ACC112 (cell line): ENCODE measurements around the gene OR2AP1.

Experiments
- H2AFZ ChIP-seq: fragments of 200-600 bp; sonication (generic); one replicate; pipeline ENCODE4 v1.6.0; 2017; ENCODE audit warnings: antibody characterized with exemption, low read length; ENCODE audit not compliant: unreplicated experiment
- H3K27ac ChIP-seq: fragments of 200-600 bp; sonication (generic); 2 replicates; pipeline ENCODE4 v1.5.1; 2014; ENCODE audit warnings: low read depth, mild to moderate bottlenecking, antibody characterized with exemption, low read length, moderate library complexity
- H3K27me3 ChIP-seq: fragments of 200-600 bp; sonication (generic); 2 replicates; pipeline ENCODE4 v1.6.1; 2014; ENCODE audit warnings: mild to moderate bottlenecking, antibody characterized with exemption, low read length, moderate library complexity, mixed read lengths; ENCODE audit not compliant: insufficient read depth
- H3K36me3 ChIP-seq: fragments of 200-600 bp; sonication (generic); 2 replicates; pipeline ENCODE4 v1.6.1; 2016; ENCODE audit warnings: mild to moderate bottlenecking, antibody characterized with exemption, low read length, moderate library complexity, mixed read lengths; ENCODE audit not compliant: insufficient read depth
- H3K4me1 ChIP-seq: fragments of 200-600 bp; sonication (generic); one replicate; pipeline ENCODE4 v1.6.1; 2016; ENCODE audit warnings: low read length, mixed read lengths; ENCODE audit not compliant: insufficient read depth, unreplicated experiment, control insufficient read depth
- H3K4me3 ChIP-seq: fragments of 200-600 bp; sonication (generic); 2 replicates; pipeline ENCODE4 v1.5.1; 2014; ENCODE audit warnings: mild to moderate bottlenecking, low read depth, low read length
- H3K79me2 ChIP-seq: fragments of 200-600 bp; sonication (generic); one replicate; pipeline ENCODE4 v1.6.0; 2016; ENCODE audit warnings: low read length; ENCODE audit not compliant: control insufficient read depth, unreplicated experiment, insufficient read depth

Gene OR2AP1

DNA sequence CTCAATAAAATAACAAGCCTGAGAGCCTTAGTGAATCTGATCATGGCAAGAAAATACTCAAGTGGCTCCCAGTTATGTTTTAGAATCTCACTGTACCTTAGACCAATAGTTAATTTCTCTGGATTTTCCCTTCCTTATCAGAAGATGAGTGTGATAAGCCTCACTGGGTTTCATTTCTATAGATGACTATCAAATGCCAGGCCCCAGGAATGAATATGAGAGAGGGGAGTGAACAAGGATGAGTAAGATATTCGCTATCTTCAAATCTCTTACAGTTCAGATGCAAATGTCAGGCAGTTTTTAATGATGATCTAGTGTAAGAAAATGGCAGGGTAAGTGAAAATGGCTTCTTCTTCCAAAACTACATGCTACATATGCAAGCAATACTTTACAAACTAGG is 38.3 kb downstream of the OR2AP1 start:
- Histone ChIP-seq H3K27ac (no peak overlapping the region), H3K36me3 (no peaks in the 10 kb centered on the region), H2AFZ (no peak overlapping the region), H3K4me3 (no peak overlapping the region), H3K4me1 (no peaks in the 10 kb centered on the region), H3K27me3 (peaks cover 61% of the 10 kb centered on the region), H3K79me2 (no peaks in the 10 kb centered on the region)

DNA sequence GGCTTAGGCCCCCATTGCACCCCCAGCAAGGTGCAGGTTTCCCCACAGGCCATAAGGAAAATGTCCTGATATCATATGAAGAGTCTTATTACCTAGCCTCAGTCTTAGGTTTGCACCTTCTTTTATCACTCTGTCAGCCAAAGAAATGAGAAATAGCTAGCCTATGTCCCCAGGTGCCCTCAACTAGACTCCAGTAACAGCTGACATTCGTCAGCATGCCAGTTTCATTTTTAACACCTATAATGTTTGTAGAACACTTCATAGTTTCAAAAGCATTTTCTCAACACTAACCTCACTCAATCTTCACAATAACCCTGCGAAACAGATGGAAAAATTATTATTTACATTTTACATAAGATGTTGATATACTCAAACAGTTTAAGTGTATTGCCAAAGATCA is 40.4 kb downstream of the OR2AP1 start:
- Histone ChIP-seq H2AFZ (no peak overlapping the region), H3K79me2 (no peaks in the 10 kb centered on the region), H3K27ac (no peak overlapping the region), H3K4me3 (no peak overlapping the region), H3K27me3 (peaks cover 46% of the 10 kb centered on the region), H3K4me1 (no peaks in the 10 kb centered on the region), H3K36me3 (no peaks in the 10 kb centered on the region)

DNA sequence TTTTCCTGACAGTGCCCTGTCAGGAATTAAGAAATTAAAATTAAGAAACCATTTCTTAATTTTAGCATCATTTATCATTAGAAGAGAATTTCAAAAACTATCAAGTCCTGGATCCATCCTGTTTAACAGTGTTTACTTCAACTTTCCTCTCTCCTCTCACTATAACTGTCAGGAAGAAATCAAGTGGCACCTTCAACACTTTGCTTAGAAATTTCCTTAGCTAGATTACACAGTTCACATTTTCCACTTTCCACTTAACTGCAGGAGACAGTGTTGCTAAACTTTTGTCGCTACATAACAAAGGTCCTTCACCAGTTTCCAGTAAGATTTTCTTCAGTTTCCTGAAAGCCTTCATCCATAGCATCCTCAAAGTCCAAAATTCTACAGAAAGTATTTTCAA is 42.5 kb downstream of the OR2AP1 start:
- H2AFZ ChIP-seq, result no peak overlapping the region
- no peak overlapping the region for H3K27ac ChIP-seq
- H3K27me3 ChIP-seq, result peaks cover 39% of the 10 kb centered on the region
- no peaks in the 10 kb centered on the region for H3K79me2 ChIP-seq
- no peak overlapping the region for H3K4me3 ChIP-seq
- H3K36me3 ChIP-seq, result no peaks in the 10 kb centered on the region
- H3K4me1 ChIP-seq, result no peaks in the 10 kb centered on the region

DNA sequence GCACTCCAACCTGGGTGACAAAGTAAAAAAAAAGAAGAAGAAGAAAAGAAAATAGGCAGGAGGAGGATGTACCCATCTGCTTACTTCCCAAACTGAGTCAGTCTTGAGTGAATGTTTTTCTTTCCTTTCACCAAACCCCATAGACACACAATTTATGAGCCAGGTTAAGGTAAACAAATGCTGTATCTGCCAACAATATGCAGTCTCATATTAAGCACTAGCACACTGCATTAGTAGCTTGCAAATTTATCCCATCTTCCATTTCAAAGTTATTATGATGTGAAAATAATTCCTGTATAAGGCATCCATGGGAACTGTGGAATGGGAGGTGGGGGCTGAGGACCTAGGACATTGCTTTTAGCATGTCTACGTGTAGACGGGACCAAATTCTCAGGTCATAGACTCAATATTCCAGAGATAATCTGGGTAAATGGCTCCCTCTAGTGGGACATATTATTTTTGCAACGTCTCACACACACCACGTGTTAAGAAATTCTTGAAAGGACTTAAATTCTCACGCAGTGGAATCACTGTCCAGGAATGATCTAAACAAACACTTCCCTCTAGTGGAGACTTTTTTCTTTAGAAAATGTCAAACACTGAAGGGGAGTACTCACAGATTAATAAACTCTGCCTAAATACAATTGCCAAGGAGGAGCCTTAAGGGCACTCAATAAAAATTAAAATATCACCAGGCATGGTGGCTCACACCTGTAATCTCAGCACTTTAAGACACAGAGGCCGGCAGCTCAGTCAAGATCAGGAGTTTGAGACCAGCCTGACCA is 47.3 kb downstream of the OR2AP1 start:
- H3K27me3 ChIP-seq, result peaks cover 30% of the 10 kb centered on the region
- no peaks in the 10 kb centered on the region for H3K79me2 ChIP-seq
- no peak overlapping the region for H3K4me3 ChIP-seq
- H3K27ac ChIP-seq, result no peak overlapping the region
- no peak overlapping the region for H2AFZ ChIP-seq
- H3K4me1 ChIP-seq, result no peaks in the 10 kb centered on the region
- no peaks in the 10 kb centered on the region for H3K36me3 ChIP-seq

- H3K79me2 ChIP-seq, result no peaks in the 10 kb centered on the region
- no peak overlapping the region for H2AFZ ChIP-seq
- no peak overlapping the region for H3K27ac ChIP-seq
- H3K4me3 ChIP-seq, result no peak overlapping the region
- H3K4me1 ChIP-seq, result no peaks in the 10 kb centered on the region
- H3K36me3 ChIP-seq, result no peaks in the 10 kb centered on the region
- peaks cover 56% of the 10 kb centered on the region for H3K27me3 ChIP-seq
Observed at GRCh38 chr12:55624056-55624455, 51.8 kb downstream of the OR2AP1 start.
